SK-N-SH (cell line): ENCODE data around the gene CHD1. TPM values are rescaled to one million over a fixed set of nuclear protein-coding genes. Genes with fewer than 3 reads are reported as not detected.

ENCODE experiments used
- CTCF ChIA-PET: fragments of 300-600, 350-600 bp; formaldehyde crosslinking; extraction: SDS; loops from one replicate; lab custom pipeline; 2021; lab: Yijun Ruan, JAX
- POLR2A ChIA-PET: fragments of 350-600 bp; sonication (Branson Sonifier 250); formaldehyde crosslinking; extraction: SDS; loops from one replicate; lab custom pipeline; 2020; ENCODE audit warnings: antibody characterized with exemption, inconsistent platforms; lab: Yijun Ruan, JAX
- DNase-seq: peaks from one replicate; pipeline ENCODE4 v3.0.0; 2012
- H2AFZ ChIP-seq: fragments of 200-600 bp; sonication (generic); 2 replicates; pipeline ENCODE4 v1.8.1; 2016; ENCODE audit warnings: antibody characterized with exemption, mild to moderate bottlenecking, low read depth
- H3F3A ChIP-seq: fragments of 200-600 bp; sonication (generic); replicated peaks from 2 replicates; pipeline ENCODE3; 2016; ENCODE audit warnings: antibody characterized with exemption, mild to moderate bottlenecking; ENCODE audit not compliant: insufficient read depth
- H3K27ac ChIP-seq, 2 experiments: fragments of 200-500 bp in 1 of 2; fragments of 200-600 bp in 1 of 2; sonication (Bioruptor generic) in 1 of 2; sonication (generic), shearing (Covaris generic) in 1 of 2; 2 replicates each; pipeline versions ENCODE4 v1.5.1 to v1.6.1; 2014 to 2016; ENCODE audit warnings: low read depth in 2 of 2, inconsistent platforms in 1 of 2, low read length in 1 of 2, mild to moderate bottlenecking in 1 of 2, mixed read lengths in 1 of 2
- H3K27me3 ChIP-seq: fragments of 200-600 bp; sonication (generic), shearing (Covaris generic); 2 replicates; pipeline ENCODE4 v1.6.1; 2016; ENCODE audit warnings: mixed run types; ENCODE audit not compliant: insufficient read depth
- H3K36me3 ChIP-seq, 2 experiments: fragments of 200-500 bp in 1 of 2; fragments of 200-600 bp in 1 of 2; sonication (Bioruptor generic) in 1 of 2; sonication (generic) in 1 of 2; replicated peaks in 1 of 2; 2 replicates each; pipeline versions ENCODE3 to v1.5.1; 2014 to 2016; ENCODE audit warnings: low read length in 1 of 2, mild to moderate bottlenecking in 1 of 2; ENCODE audit not compliant: insufficient read depth in 2 of 2, control insufficient read depth in 1 of 2
- H3K4me1 ChIP-seq, 2 experiments: fragments of 200-500 bp in 1 of 2; fragments of 200-600 bp in 1 of 2; sonication (Bioruptor generic) in 1 of 2; sonication (generic), shearing (Covaris generic) in 1 of 2; 2 replicates each; pipeline versions ENCODE4 v1.5.1 to v1.6.1; 2014 to 2016; ENCODE audit warnings: low read depth in 1 of 2, low read length in 1 of 2, mixed run types in 1 of 2; ENCODE audit not compliant: insufficient read depth in 2 of 2, control insufficient read depth in 1 of 2
- H3K4me2 ChIP-seq: fragments of 200-600 bp; sonication (generic), shearing (Covaris generic); 2 replicates; pipeline ENCODE4 v1.6.1; 2017; ENCODE audit warnings: mixed run types
- H3K4me3 ChIP-seq, 2 experiments: fragments of 200-500 bp in 1 of 2; fragments of 200-600 bp in 1 of 2; sonication (Bioruptor generic) in 1 of 2; sonication (generic), shearing (Covaris generic) in 1 of 2; 2 replicates each; pipeline versions ENCODE4 v1.5.1 to v1.8.1; 2014 to 2016; ENCODE audit warnings: low read depth in 2 of 2, inconsistent platforms in 1 of 2, low read length in 1 of 2, mild to moderate bottlenecking in 1 of 2, mixed read lengths in 1 of 2, moderate library complexity in 1 of 2
- H3K79me2 ChIP-seq: fragments of 200-600 bp; sonication (generic); 2 replicates; pipeline ENCODE4 v1.8.1; 2017; ENCODE audit warnings: mild to moderate bottlenecking; ENCODE audit not compliant: insufficient read depth
- H3K9ac ChIP-seq: fragments of 200-600 bp; sonication (generic); 2 replicates; pipeline ENCODE4 v1.6.1; 2017; ENCODE audit warnings: mixed run types
- H3K9me2 ChIP-seq: fragments of 200-600 bp; sonication (generic); 2 replicates; pipeline ENCODE4 v1.6.1; 2017; ENCODE audit warnings: mixed run types
- H3K9me3 ChIP-seq: fragments of 200-600 bp; sonication (generic); 2 replicates; pipeline ENCODE4 v1.6.1; 2017; ENCODE audit warnings: mixed run types, mild to moderate bottlenecking, moderate library complexity
- H4K20me1 ChIP-seq: fragments of 200-600 bp; sonication (generic); 2 replicates; pipeline ENCODE4 v1.6.1; 2017; ENCODE audit warnings: mild to moderate bottlenecking, mixed run types; ENCODE audit not compliant: insufficient read depth
- ELF1 ChIP-seq: IDR thresholded peaks from 2 replicates; pipeline ENCODE4 v1.4.0; 2012
- EZH2phosphoT487 ChIP-seq: fragments of 200-600 bp; sonication (generic); IDR thresholded peaks from 2 replicates; pipeline ENCODE4 v1.6.1; 2017; ENCODE audit warnings: low read depth, mixed run types, mild to moderate bottlenecking, antibody characterized with exemption, moderate library complexity, borderline replicate concordance
- FOXJ3 ChIP-seq: sonication (generic); formaldehyde crosslinking; IDR thresholded peaks from 2 replicates; pipeline ENCODE4 v1.5.1; 2020; ENCODE audit warnings: mild to moderate bottlenecking, missing genetic modification reagents
- FOXM1 ChIP-seq: IDR thresholded peaks from 2 replicates; pipeline ENCODE4 v1.4.0; 2012; ENCODE audit warnings: low read depth, mild to moderate bottlenecking
- GABPA ChIP-seq: IDR thresholded peaks from 2 replicates; pipeline ENCODE4 v1.4.0; 2012; ENCODE audit warnings: low read depth, mild to moderate bottlenecking
- GATA2 ChIP-seq: sonication (generic); formaldehyde crosslinking; IDR thresholded peaks from 2 replicates; pipeline ENCODE4 v1.5.0; 2020; ENCODE audit warnings: mild to moderate bottlenecking, missing genetic modification reagents
- IRF3 ChIP-seq: fragments of 150-350 bp; IDR thresholded peaks from 2 replicates; pipeline ENCODE4 v1.6.1; 2016; ENCODE audit warnings: mild to moderate bottlenecking, low read depth, low read length
- MXI1 ChIP-seq: IDR thresholded peaks from 2 replicates; pipeline ENCODE4 v1.6.1; 2012; ENCODE audit warnings: mild to moderate bottlenecking, low read depth, low read length, improper control_type of control experiment
- NFIC ChIP-seq: IDR thresholded peaks from 2 replicates; pipeline ENCODE4 v1.4.0; 2012; ENCODE audit warnings: borderline replicate concordance
- PBX3 ChIP-seq: IDR thresholded peaks from 2 replicates; pipeline ENCODE4; 2012
- RCOR1 ChIP-seq: fragments of 150-350 bp; IDR thresholded peaks from 2 replicates; pipeline ENCODE4 v1.6.1; 2017; ENCODE audit warnings: antibody characterized with exemption, low read length
- REST ChIP-seq: IDR thresholded peaks from 2 replicates; pipeline ENCODE4 v1.6.1; 2012; ENCODE audit warnings: mild to moderate bottlenecking, low read depth, low read length, moderate library complexity
- RFX5 ChIP-seq: IDR thresholded peaks from 2 replicates; pipeline ENCODE4 v1.6.1; 2012; ENCODE audit warnings: mild to moderate bottlenecking, improper control_type of control experiment, low read length
- RXRA ChIP-seq: IDR thresholded peaks from 2 replicates; pipeline ENCODE4 v1.4.0; 2012; ENCODE audit warnings: low read depth, mild to moderate bottlenecking, borderline replicate concordance
- SMC3 ChIP-seq: IDR thresholded peaks from 2 replicates; pipeline ENCODE4 v1.6.1; 2012; ENCODE audit warnings: low read depth, low read length, improper control_type of control experiment
- TAF1 ChIP-seq: IDR thresholded peaks from 2 replicates; pipeline ENCODE4 v1.6.1; 2012; ENCODE audit warnings: low read depth, mild to moderate bottlenecking, low read length, moderate library complexity, borderline replicate concordance
- TCF12 ChIP-seq: IDR thresholded peaks from 2 replicates; pipeline ENCODE4 v1.4.0; 2012
- TEAD4 ChIP-seq: IDR thresholded peaks from 2 replicates; pipeline ENCODE4 v1.4.0; 2012; ENCODE audit warnings: mild to moderate bottlenecking, borderline replicate concordance; ENCODE audit not compliant: insufficient read depth
- ZBTB33 ChIP-seq: IDR thresholded peaks from 2 replicates; pipeline ENCODE4 v1.4.0; 2012; ENCODE audit warnings: low read depth, borderline replicate concordance
- WGBS: methylation state at CpG from one replicate; pipeline ENCODE4 v1.1.6; 2017; ENCODE audit warnings: low lambda C conversion rate; 5-methylcytosine and 5-hydroxymethylcytosine counted together
- polyA plus RNA-seq, 3 experiments: library from polyadenylated mRNA; depleted of rRNA; stranded (reverse); fragments of >200 nt; gene quantifications; 2 replicates each; pipeline ENCODE4 v1.2.3, GENCODE V29; 2012

CHD1 gene
- polyA plus RNA-seq, 1 of the 3 experiments (the other 2 are of a cell fraction), result 12.4 TPM

- no peak for DNase-seq
- H3K4me2 ChIP-seq, result no peak overlapping the region
- CTCF ChIA-PET, result interaction anchor here (1.2 to 2.1 kb wide), 4 partner anchors 9 to 152 kb away, joined by 3 to 19 read pairs (median 8); no protein-coding TSS in a partner anchor
- H3K4me1 ChIP-seq, result peaks cover 0 to 22% of the 10 kb centered on the region in 2 experiments; a peak in 3 of 4 replicates
- TF ChIP-seq PBX3 (no peak), RCOR1 (no peak), MXI1 (no peak), FOXJ3 (CRISPR knock-in tag) (no peak), TAF1 (no peak), RFX5 (no peak), ELF1 (no peak), IRF3 (no peak), NFIC (no peak), ZBTB33 (no peak), GATA2 (CRISPR knock-in tag) (no peak), TEAD4 (no peak), REST (no peak), TCF12 (no peak), EZH2phosphoT487 (no peak), RXRA (no peak), GABPA (no peak), SMC3 (no peak), FOXM1 (no peak)
- peaks cover 17 to 34% of the 10 kb centered on the region in 2 experiments for H3K36me3 ChIP-seq
- H3K9me3 ChIP-seq, result no peaks in the 10 kb centered on the region
- H3K27me3 ChIP-seq, result no peaks in the 10 kb centered on the region
- no peak overlapping the region for H3K27ac ChIP-seq
- no peak overlapping the region for H2AFZ ChIP-seq
- no peaks in the 10 kb centered on the region for H3K9me2 ChIP-seq
- no peak overlapping the region for H3K9ac ChIP-seq
- H4K20me1 ChIP-seq, result peaks cover 21% of the 10 kb centered on the region
- POLR2A ChIA-PET, result no interaction called here
- no peak overlapping the region for H3K4me3 ChIP-seq
- 84% methylated on average over 1 of the region's 1 CpG for WGBS
- peaks cover 43% of the 10 kb centered on the region for H3F3A ChIP-seq
- peaks cover 94% of the 10 kb centered on the region for H3K79me2 ChIP-seq
Measured at GRCh38 chr5:98907951-98908350, 20.9 kb downstream of the CHD1 start.
